LNCaP clone FGC (cell line): ENCODE results near the gene PIGH.
"Not testable (repeated sequence)": the region's sequence is repeated elsewhere in the genome, so short reads cannot be mapped to it uniquely, and the experiment has no call there.

Experiments used
- DNase-seq: peaks from one replicate; pipeline ENCODE4 v3.0.0-alpha.2; 2011; ENCODE audit warnings: low read depth
- H3K4me3 ChIP-seq: 2 replicates; pipeline ENCODE4 v1.5.1; 2011; ENCODE audit warnings: mild to moderate bottlenecking, low read depth, low read length, control low read depth
- TF ChIP-seq, protein P1 (sequence below): IDR thresholded peaks from 2 replicates; pipeline ENCODE4 v1.5.1; 2012; ENCODE audit warnings: mild to moderate bottlenecking; ENCODE audit not compliant: control insufficient read depth, insufficient read depth; ENCODE audit errors: extremely low read depth

Gene PIGH

DNA sequence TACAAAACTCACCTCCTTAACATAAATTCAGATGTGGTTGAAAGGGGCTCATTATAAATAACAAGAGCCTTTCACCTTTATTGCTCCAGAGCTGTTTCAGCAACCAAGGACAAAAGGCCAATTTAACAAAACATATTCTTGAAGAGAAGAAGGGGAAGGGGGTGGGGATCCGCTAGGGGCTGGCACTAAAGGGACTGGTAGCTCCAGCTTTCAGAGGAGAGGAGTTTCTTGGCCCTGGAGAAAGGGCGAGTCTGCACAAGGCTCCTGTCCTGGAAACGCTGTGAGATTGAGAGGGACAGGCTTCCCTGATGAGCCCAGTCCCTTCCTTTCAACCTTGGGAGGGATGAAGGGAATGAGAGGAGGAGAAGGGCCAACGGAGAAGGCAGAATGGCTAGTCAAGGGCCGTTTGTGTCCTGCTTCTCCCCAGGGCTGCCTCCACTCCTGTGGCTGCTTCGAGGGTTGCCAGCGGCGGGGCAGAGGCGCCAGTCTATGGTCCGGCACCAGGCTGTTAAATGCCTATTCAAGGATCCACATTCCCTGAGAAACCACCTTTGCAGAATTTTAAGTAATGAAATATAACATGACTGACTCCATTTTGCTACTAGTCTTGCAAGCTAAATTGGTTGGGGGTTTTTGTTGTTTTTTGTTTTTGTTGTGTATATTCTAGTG lies 9.7 kb upstream of the PIGH start:
- TF ChIP-seq, protein P1, sequence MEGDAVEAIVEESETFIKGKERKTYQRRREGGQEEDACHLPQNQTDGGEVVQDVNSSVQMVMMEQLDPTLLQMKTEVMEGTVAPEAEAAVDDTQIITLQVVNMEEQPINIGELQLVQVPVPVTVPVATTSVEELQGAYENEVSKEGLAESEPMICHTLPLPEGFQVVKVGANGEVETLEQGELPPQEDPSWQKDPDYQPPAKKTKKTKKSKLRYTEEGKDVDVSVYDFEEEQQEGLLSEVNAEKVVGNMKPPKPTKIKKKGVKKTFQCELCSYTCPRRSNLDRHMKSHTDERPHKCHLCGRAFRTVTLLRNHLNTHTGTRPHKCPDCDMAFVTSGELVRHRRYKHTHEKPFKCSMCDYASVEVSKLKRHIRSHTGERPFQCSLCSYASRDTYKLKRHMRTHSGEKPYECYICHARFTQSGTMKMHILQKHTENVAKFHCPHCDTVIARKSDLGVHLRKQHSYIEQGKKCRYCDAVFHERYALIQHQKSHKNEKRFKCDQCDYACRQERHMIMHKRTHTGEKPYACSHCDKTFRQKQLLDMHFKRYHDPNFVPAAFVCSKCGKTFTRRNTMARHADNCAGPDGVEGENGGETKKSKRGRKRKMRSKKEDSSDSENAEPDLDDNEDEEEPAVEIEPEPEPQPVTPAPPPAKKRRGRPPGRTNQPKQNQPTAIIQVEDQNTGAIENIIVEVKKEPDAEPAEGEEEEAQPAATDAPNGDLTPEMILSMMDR, result no peak
- H3K4me3 ChIP-seq, result no peak overlapping the region
- no peak for DNase-seq

DNA sequence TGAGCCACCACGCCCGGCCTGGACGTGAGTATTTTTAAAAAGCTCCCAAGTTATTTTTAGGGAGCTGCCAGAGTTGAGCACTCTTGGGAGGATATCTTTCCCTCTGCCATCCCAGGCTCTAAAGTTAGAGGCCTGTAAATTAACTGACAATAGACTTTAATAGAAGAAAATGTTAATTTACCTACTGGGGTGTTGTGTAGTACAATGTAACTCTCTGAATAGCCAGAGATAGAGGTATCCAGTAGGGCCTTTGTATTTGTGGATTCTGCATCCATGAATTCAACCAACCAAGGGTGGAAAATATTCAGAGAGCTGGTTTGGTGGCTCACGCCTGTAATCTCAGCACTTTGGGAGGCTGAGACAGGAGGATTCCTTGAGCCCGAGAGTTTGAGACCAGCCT lies 7.6 kb upstream of the PIGH start:
- no peak overlapping the region for H3K4me3 ChIP-seq
- TF ChIP-seq, protein P1, result no peak
- no peak for DNase-seq

DNA sequence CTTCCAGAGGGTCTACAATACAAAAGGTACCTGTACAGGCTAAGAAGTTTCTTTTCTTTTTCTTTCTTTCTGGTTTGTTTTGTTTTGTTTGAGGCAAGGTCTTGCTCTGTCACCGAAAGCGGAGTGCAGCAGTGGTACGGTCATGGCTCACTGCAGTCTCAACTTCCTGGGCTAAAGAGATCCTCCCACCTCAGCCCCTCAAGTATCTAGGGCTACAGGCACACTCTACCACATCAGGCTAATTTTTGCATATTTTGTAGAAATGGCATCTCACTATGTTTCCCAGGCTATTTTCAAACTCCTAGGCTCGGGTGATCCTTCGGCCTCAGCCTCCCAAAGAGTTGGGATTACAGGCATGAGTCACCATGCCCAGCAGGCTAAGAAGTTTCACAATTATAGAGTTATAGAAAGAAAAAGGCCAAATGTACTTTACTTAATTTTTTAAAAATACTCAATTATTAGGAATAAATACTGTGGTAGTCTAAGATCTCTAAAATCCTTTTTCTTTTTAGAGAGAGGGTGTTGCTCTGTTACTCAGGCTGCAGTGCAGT lies 3.0 kb upstream of the PIGH start:
- TF ChIP-seq, protein P1, result no peak
- no peak overlapping the region for H3K4me3 ChIP-seq
- no peak for DNase-seq

DNA sequence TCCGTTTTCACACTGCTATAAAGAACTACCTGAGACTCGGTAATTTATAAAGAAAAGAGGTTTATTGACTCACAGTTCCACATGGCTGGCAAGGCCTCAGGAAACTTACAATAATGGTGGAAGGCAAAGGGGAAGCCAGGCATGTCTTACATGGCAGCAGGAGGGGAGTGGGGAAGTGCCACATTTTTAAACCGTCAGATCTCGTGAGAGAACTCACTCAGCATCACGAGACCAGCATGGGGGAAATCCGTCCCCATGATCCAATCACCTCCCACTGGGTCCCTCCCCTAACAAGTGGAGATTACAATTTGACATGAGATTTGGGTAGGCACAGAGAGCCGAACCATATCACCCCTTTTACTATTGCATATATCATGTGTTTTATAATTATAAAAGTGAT lies 2.0 kb upstream of the PIGH start:
- H3K4me3 ChIP-seq, result no peak overlapping the region
- DNase-seq, result no peak

DNA sequence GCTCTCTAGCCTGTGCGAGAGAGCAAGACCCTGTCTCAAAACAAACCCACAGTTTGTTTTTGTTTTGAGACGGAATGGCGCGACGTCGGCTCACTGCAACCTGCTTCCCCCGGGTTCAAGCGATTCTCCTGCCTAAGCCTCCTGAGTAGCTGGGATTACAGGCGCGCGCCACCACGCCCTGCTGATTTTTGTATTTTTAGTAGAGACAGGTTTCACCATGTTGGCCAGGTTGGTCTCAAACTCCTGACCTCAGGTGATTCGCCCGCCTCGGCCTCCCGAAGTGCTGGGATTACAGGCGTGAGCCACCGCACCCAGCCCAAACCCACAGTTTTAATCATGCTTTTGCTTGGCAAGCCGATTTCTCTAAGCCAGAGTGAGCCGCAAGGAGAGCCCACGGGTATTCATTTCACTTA lies 500 bp upstream of the PIGH start:
- peak overlapping the region; percentile 76 for H3K4me3 ChIP-seq
- not testable (repeated sequence) for DNase-seq

More for the DNA sequence above, 2.0 kb upstream of the PIGH start:
- TF ChIP-seq, protein P1, result no peak

DNA sequence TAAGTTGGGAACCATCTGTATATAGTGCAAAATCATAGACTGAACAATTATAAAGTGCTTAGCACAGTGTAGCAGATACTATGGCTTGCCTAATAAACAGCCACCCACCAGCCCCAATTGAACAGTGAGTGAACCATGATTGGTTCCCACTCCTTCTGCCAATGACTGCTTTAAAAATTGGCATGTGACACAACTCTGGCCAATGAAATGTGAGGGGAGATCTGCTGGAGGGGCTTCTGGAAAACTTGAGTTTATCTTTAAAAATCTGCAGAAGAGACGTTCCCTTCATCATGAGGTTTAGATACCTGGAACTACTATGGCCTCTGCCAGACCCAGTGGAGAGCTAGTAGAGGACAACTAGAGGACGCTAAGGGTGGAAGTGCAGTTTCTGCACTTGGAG lies 4.7 kb downstream of the PIGH start:
- DNase-seq, result no peak
- no peak overlapping the region for H3K4me3 ChIP-seq
- TF ChIP-seq, protein P1, result no peak

DNA sequence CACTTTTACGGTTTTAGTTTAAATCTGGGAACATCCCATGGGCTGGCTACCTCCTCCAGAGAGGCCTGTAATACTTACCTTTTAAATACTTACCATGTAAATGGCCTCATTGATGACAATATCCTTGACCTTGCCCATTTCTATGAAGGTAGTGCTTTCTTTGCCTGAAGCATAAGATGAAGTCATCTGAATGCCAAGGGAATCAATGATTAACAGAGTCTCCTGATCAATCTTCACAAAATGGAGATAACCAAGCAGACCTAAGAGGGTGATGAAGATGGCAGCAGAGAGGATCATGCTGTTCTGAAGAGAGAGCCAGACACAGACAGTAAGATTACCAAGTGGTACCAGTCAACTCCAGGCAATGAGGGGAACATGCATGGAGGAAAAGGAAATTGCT lies 6.4 kb downstream of the PIGH start:
- H3K4me3 ChIP-seq, DNase-seq: not testable (repeated sequence)

DNA sequence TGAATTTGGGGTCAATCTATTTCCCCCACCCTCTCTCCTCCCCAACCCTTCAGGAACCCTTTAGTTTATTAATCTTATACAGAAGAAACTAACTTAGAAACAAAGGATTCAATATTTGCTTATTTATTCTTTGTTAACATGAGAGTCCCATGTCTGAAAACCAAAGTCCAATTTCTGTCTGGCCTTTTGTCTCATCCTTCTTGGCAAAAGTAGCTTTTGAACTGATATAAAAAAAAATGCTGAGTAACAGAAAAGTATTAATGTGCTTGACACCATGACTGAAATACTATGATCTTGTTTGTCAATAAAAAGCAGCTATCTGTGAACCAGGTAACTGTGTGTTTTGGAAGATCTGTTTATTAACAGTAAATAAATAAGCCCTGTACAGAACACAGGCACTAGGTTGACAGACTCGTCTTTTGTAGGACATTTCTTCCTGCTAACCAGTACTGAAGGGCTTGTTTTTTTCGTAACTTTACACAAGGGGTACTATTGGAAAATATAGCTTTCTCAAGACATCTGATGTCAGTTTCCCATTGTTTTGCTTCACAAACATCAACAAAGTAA lies 10.8 kb downstream of the PIGH start:
- TF ChIP-seq, protein P1, result no peak
- no peak overlapping the region for H3K4me3 ChIP-seq
- peak; percentile 78 for DNase-seq
